GM21390 (cell line): Measurements from ENCODE around the gene TEX264.

Experiments
- ATAC-seq: cut with Tn5 transposase; IDR thresholded peaks from one replicate; pipeline ENCODE4 v1.9.1; 2021; ENCODE audit not compliant: unreplicated experiment

TEX264 gene

GRCh38 chr3:51673802-51674654 is 3.0 kb downstream of the TEX264 start:
- no peak for ATAC-seq

- no peak for ATAC-seq
Observed at GRCh38 chr3:51675201-51675611, 4.2 kb downstream of the TEX264 start.

- no peak for ATAC-seq
Observed at GRCh38 chr3:51676102-51676640, 5.1 kb downstream of the TEX264 start.

- ATAC-seq = no peak
Observed at GRCh38 chr3:51677358-51677757, 6.3 kb downstream of the TEX264 start.

GRCh38 chr3:51678186-51678585 is 7.1 kb downstream of the TEX264 start:
- no peak for ATAC-seq

GRCh38 chr3:51678641-51679040 is 7.6 kb downstream of the TEX264 start:
- no peak for ATAC-seq

GRCh38 chr3:51679318-51679717 is 8.3 kb downstream of the TEX264 start:
- no peak for ATAC-seq

- no peak for ATAC-seq
Observed at GRCh38 chr3:51679777-51680176, 8.7 kb downstream of the TEX264 start.

- no peak for ATAC-seq
Observed at GRCh38 chr3:51680196-51680595, 9.1 kb downstream of the TEX264 start.

- no peak for ATAC-seq
Observed at GRCh38 chr3:51680663-51681230, 9.7 kb downstream of the TEX264 start.

- no peak for ATAC-seq
Observed at GRCh38 chr3:51681453-51681852, 10.4 kb downstream of the TEX264 start.

- peak; percentile 81 for ATAC-seq
Observed at GRCh38 chr3:51682079-51682478, 11.0 kb downstream of the TEX264 start.

GRCh38 chr3:51682526-51682925 is 11.5 kb downstream of the TEX264 start:
- no peak for ATAC-seq

- ATAC-seq = no peak
Observed at GRCh38 chr3:51683566-51683965, 12.5 kb downstream of the TEX264 start.

GRCh38 chr3:51684971-51685751 is 14.1 kb downstream of the TEX264 start:
- ATAC-seq = no peak

GRCh38 chr3:51686056-51686455 is 15.0 kb downstream of the TEX264 start:
- no peak for ATAC-seq

- peak; percentile 66 for ATAC-seq
Observed at GRCh38 chr3:51686512-51687215, 15.6 kb downstream of the TEX264 start.

GRCh38 chr3:51687431-51688205 is 16.6 kb downstream of the TEX264 start:
- ATAC-seq = no peak

- ATAC-seq = no peak
Observed at GRCh38 chr3:51688206-51688600, 17.2 kb downstream of the TEX264 start.

- no peak for ATAC-seq
Observed at GRCh38 chr3:51691021-51691420, 20.0 kb downstream of the TEX264 start.
